ENCODE data around the gene GULP1.

- TF ChIP-seq CTCF (IDR thresholded peaks at IDR 0.05; ENCODE audit: insufficient read depth, low read length) = no peak
- TF ChIP-seq POLR2AphosphoS5 (IDR thresholded peaks at IDR 0.05; ENCODE audit: low read depth) = no peak
- TF ChIP-seq, protein P1, sequence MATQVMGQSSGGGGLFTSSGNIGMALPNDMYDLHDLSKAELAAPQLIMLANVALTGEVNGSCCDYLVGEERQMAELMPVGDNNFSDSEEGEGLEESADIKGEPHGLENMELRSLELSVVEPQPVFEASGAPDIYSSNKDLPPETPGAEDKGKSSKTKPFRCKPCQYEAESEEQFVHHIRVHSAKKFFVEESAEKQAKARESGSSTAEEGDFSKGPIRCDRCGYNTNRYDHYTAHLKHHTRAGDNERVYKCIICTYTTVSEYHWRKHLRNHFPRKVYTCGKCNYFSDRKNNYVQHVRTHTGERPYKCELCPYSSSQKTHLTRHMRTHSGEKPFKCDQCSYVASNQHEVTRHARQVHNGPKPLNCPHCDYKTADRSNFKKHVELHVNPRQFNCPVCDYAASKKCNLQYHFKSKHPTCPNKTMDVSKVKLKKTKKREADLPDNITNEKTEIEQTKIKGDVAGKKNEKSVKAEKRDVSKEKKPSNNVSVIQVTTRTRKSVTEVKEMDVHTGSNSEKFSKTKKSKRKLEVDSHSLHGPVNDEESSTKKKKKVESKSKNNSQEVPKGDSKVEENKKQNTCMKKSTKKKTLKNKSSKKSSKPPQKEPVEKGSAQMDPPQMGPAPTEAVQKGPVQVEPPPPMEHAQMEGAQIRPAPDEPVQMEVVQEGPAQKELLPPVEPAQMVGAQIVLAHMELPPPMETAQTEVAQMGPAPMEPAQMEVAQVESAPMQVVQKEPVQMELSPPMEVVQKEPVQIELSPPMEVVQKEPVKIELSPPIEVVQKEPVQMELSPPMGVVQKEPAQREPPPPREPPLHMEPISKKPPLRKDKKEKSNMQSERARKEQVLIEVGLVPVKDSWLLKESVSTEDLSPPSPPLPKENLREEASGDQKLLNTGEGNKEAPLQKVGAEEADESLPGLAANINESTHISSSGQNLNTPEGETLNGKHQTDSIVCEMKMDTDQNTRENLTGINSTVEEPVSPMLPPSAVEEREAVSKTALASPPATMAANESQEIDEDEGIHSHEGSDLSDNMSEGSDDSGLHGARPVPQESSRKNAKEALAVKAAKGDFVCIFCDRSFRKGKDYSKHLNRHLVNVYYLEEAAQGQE (IDR thresholded peaks at IDR 0.05; ENCODE audit: insufficient replicate concordance, low read depth) = no peak
- TF ChIP-seq GABPA (IDR thresholded peaks at IDR 0.05; ENCODE audit: low read depth) = no peak
- no peak for TF ChIP-seq SPI1 (IDR thresholded peaks at IDR 0.05; ENCODE audit: borderline replicate concordance, low read depth)
These were observed 219.7 kb downstream of the GULP1 start for GRCh38 chr2:188511346-188511745.
